DMS79 treated with DMSO at 0.1 percent for 48 hours (cell line): ENCODE measurements around the gene PSMB7.
A peak's percentile ranks its signal among the peaks of the same experiment; 100 is the strongest.

Experiments
- DNase-seq: peaks from one replicate; lab custom pipeline; 2025; lab: John Stamatoyannopoulos, UW

Gene PSMB7

DNA sequence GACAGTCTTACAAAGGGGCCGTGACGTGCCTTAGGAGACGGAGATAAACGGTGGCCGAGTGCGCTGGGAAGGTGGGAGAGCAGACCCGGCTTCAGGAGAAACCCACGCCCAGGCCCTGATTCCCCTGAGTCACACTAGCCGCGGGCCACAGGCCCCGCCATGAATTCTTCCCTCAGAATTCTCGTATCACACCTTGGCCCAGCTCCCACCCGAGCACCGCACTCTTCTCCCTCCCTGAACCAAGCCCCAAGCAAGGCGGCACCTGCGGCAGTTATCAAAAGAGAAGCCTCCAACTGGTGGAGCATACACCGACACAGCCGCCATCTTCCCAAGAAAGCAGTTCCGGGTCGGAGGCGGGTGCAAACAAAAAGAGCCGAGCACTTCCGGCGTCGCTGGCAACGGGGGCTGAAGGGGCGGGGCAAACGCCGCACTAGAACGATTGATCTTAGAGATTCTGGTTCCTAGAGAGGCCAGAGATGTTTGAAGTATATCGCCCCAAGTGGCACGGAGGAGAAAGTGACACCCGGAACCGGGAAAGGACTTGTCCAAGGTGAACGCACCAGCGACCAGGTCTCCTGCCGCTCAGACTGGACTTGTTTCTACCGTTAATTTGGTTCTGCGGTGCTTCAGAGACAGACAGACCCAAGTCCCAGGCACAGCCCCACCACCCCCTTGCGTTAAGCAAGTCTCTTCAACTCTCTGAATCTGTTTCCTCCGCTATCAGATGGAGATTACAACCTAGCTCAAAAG, at the start of gene PSMB7:
Gene PSMB7, minus strand, starts transcription at position 341 of the 750 bp plus-strand sequence. Its CDS starts 17 bp downstream, at position 324.
- DNase-seq = peak; percentile 88

DNA sequence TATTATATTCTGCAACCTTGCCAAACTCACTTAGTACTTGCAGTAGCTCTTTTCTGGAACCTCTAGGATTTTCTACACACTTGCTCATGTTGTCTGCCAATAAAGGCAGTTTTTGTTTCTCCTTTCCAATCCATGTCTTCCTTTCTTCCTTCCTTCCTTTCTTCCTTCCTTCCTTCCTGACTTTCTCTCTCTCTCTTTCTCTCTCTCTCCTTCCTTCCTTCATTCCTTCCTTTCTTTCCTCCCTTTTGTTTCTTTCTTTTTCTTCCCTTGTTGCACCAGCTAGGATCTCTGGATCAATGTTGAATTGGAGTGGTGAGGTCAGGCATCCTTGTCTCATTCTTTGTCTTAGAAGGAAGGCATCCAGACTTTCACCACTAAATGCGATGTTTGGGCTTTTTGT, 47.5 kb upstream of the PSMB7 start:
- no peak for DNase-seq

DNA sequence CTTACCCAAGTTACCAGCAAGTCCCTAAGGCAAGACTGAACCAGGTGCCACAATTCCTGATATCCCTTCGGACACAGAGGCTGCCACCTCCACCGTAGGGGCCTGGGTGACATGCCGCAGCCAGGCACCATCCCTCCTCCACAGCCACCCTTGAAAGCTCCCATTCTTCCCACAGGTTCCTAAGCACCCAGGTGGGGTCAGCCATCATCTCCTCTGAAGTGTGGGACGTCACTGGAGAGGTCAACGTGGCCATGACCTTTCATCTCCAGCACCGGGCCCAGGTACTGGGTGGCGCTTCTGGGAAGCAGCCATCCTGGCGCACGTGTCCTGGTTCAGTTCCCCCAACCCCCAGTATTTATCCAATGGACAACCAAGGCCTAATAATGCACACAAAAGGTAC, 43.2 kb upstream of the PSMB7 start:
- DNase-seq = no peak

DNA sequence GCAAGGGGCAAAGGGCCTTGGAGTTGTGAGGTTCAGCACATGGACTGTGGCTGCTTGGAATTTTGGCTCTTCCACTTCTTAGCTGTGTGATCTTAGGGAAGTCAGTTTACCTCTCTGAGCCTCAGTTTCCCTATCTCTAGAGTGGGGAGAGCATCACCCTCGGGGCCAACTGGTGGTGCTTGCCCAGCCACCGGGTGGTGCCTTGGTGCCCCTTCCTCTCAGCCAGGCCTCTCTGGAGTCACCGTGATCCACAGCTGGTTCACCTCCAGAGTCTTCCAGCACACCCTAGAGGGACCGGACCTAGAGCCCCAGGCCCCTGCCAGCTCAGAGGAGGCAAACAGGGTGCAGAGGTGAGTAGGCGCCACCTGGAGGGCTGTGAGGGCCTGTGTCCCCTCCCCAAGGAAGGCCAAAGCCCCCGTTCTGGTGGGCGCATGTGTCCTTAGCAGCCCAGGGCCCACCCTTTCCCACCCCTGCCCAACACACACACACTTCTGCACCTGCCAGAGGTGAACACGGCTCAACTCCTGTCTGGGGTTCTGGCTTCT, 42.7 kb upstream of the PSMB7 start:
- DNase-seq = no peak

DNA sequence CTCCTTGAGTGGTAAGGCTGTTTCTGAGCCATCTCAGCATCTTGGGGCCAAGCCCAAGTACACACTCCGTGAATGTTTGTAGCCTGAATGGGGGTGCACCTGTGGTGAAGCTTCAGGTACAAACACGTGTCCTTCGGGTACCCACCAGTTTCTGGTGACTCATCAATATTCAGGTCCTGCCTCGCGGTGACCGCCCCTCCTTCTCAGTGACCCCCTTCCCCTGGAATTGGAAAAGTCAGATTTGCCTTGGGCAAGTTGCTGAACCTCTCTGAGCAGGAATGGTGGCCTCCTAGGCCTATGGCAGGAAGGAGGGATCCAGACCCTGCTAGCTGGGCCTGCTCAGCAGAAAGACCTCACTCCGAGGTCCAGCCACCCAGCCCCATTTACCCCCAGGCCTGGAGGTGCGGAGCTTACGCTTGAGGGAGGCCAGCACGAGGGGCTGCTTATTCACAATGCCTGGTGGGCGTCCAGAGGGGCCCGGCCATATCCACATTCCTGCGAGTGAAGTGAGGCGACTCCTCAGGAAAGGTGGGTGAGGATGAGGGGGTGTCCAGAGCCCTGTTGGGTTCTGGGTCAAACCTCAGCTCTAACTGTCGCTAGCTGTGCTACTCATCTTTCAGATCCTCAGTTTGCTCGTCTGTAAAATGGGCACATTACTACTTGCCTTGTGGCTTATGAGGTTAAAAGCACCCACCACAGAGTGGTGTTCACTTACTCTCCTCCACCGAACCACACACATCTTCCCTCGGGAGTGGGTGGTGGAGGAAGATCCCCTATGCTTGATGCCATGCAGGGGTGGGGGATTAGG, 42.0 kb upstream of the PSMB7 start:
- no peak for DNase-seq

DNA sequence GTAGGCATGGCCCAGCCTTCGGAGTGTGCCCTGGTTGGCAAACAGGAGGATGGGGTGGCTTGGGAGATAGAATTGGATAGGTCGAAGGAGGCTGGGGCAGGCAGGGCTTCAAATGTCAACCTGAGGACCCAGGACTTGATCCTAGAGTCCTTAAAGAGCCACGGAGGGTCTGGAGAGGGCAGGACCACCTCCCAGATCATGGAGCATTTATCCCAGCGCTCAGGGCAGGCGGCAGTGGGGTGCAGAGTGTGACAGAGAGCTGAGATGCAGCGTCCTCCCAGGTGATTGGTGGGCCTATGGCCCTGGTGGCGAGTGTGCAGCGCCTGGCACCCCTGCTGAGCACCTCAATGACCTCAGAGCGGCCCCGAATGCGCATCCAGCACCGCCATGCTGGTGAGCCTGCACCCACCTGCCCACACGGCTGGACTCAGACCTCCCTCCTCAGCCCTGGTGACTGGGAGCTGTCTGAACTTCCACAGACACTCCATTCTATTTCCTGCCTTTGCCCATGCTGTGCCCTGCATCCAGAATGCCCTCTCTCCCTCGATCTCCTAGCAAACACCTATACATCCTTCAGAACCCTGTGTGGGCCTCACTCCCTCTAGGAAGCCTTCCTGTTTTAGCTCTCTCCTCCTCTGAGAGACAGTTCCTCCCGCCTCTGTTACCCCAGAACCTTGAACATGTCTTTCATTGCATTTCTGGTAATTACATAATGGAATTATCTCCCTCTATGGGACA, 41.3 kb upstream of the PSMB7 start:
- no peak for DNase-seq

DNA sequence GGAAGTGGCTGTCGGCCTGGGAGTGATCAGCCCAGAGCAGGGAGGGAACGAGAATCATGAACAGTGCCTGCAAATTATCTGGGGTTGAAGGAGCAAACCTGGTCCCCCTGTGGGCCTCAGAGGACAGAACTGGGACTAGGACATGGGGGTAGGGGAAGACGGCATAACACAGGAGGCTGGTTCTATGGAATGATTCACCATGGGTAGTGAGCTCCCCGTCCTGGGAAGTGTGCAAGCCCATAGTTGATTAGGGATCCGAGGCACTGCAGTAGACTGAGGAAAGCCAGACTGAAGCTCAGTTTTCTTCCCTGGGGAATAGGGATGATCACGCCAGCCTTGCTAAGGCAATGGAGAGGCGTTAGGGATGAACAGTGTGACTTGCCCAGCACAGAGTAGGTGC, 40.6 kb upstream of the PSMB7 start:
- no peak for DNase-seq

DNA sequence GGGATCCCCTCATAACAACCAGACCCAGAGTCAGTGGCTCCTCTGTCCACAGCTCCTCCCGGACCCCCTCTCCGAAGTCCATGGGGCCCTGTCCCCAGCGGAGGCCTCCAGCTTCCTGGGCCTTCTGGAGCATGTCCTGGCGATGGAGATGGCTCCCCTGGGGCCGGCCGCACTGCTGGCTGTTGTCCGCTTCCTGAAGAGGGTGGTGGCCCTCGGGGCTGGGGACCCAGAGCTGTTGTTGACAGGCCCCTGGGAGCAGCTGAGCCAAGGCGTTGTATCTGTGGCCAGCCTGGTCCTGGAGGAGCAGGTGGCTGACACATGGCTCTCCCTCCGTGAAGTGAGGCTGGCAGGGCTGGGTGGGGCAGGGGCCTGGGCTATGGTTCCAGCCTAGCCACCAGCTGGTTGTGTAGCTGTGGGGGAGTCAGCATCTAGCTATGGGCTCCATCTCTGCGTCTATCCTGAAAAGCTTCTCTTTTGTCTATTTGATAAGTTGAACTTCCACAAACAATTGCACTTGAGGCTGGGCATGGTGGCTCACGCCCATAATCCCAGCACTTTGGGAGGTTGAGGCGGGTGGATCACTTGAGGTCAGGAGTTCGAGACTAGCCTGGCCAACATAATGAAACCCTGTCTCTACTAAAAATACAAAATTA, 39.7 kb upstream of the PSMB7 start:
- DNase-seq = no peak

DNA sequence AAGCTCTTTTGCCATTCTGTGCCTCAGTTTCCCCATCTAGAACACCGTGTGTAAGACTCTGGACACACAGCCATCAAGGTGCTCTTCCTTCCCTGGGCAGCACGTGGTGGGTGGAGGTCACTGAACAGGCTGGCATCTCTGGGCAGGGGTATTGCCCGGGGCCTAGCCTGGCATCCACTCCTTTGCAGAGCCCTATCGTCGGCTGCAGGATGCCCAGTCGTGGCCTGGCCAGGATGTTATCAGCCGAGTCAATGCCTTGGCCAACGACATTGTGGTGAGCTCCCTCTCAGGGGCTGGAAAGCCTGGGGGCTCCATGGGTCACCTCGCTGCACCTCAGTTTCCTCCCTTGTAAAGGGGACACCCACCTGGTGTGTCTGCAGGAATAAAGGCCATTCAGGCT, 39.1 kb upstream of the PSMB7 start:
- no peak for DNase-seq

DNA sequence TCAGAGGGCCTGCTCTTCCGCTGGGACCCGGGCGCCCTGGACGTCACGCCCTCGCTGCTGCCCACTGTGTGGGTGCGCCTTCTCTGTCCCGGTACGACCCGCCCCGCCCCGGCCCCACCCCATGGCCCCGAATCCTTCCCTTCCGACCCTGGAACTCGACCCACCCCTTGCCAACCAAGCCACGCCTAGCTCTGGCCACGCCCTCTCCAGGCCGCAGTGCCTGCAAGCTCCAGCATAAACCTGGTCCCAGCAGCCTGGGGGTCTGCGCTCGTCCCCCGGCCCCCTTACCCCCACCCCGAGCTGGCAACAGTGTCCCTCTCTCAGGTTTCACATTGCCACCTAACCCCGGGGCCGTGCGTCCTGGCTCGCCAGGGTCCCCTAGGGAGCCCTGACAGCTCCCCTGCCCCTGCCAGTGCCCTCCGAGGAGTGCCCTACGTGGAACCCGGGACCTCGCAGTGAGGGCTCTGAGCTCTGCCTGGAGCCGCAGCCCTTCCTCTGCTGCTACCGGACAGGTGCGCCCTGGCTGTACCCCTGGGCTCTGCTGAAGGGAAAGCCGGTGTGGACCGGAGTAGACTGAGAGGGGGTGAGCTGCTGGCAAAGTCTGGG, 38.4 kb upstream of the PSMB7 start:
- no peak for DNase-seq

DNA sequence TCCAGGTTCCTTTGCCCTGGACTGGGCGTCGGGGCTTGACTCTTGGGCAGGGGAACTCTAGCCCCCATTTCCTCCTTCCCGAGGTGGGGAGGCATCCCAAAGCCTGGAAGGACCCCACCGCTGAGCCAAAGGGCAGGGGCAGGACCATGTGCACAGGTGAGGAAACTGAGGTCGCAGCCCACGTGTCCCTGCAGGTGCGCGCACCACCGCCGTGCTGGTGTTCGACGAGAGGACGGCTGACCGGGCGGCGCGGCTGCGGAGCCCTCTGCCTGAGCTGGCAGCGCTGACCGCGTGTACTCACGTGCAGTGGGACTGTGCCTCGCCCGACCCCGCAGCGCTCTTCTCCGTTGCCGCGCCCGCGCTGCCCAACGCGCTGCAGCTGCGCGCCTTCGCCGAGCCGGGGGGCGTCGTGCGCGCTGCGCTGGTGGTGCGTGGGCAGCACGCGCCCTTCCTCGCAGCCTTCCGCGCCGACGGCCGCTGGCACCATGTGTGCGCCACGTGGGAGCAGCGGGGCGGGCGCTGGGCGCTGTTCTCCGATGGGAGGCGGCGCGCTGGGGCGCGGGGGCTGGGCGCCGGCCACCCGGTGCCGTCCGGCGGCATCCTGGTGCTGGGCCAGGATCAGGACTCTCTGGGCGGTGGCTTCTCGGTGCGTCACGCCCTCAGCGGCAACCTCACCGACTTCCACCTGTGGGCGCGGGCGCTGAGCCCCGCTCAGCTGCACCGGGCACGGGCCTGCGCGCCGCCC, 37.8 kb upstream of the PSMB7 start:
- no peak for DNase-seq

DNA sequence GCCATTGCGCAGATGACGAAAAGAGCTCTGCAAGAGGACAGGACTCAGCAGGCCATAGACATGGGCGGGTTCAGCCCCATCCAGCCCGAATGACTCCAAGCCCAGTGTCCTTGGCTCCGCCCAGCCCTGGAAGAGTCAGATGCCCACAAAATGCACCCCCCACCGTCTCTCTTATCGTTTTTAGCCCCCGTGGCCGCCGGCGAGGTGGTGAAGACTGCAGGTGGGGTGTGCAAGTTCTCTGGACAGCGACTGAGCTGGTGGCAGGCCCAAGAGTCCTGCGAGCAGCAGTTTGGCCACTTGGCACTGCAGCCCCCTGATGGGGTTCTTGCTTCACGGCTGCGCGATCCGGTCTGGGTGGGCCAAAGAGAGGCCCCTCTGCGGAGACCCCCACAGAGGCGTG, 37.1 kb upstream of the PSMB7 start:
- DNase-seq = no peak

DNA sequence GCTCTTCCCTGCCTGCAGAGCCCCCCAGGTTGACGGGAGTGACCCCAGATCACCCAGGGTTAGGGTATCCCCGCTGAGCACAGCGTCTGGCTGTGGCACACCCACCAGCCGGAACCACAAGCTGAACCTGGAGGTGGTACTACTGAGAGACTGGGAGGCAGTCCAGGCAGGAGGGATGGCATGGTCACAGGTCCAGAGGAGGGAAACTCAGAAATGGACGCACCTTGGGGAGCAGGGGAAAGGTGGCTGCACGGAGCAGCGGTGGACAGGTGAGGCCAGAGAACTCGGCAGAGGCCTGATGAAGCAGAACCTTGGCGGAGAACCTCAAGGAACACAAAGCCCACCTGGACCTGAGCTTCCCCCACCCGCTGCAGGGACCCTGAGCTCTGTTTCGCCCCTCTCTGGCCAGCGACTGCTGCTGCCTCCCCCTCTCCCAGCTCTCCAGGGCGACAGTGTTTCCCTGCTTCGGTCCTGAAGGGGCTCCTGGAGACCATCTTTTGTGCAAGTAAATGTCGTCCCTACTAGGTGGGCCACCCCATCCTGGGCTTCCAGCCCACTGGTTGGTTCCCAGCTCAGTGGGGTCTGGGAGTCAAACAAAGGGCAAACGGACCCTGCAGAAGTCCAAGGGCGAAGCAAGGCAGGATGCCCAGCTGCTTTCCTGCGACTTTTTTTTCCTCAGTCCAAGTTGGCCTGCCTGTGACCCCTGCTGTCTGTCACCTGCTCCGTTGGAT, 35.9 kb upstream of the PSMB7 start:
- no peak for DNase-seq

DNA sequence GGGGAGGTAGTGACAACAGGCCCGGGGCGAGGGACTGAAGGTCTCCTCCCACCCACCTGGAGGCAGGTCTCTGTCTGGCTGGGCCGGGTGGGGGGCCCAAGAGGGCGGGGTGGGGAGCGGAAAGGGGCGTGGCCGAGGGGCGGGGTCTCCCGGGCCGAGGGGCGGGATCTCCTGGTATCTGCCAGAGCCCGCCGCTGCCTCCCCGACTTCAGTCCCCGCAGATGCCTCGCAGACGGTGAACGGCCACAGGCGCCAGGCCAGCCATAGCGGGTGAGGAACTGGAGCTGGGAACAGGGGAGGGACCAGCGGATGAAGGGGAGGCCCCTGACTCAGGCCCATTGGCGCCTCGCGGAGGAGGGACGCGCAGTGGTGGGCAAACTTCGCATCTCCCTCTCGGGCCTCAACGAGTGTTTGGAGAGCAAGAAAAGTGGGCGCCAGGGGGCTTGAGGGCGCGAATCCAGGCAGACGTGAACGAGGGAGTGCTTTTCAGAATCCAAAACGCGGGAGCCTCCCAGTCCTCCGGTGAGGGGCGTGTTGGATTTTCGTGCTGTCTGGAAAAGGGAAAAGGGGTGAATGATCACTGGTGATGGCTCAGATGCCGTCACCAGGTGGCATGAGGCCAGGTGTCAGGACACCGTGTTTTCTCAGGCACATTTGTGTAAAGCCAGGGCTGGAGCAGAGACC, 35.1 kb upstream of the PSMB7 start, which contains the start of gene ADGRD2:
Gene ADGRD2, plus strand, starts transcription at position 211 of the 684 bp plus-strand sequence. CDS start 1,216 bp downstream, outside the sequence.
- DNase-seq = no peak

DNA sequence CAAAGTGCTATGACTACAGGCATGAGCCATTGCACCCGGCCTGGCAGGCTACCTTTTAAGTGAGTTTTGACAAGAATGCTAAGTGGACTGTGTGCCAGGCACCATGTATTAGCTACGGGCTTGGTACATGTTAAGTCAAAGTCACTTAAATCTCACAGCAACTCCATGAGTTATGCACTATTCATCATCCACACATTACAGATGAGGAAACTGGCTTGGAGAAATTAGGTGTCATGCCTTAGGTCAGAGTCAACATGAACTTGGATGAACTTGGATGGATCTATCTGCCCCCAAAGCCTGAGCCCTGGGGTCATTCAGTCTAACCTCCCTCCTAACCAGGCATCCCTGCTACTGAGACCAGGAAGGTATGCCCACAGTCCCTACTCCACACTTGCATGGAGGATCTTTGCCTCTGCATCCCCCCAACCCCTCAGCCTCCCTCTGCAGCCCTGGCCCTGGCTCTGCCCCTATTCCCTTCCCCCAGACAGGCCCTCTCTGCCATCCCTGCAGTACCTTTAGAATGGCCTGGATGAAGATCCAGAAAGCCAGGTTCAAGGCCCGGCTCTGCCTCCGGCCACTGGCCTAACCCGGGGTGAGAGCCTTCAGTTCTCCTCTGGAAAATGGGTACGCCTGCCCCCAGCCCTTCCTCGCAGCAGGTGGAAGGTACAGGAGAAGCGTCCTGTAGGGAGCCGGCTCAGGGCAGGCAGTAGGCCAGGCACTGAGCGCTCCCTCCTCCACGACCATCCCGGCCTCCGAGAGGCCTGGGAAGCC, 34.3 kb upstream of the PSMB7 start:
- DNase-seq = no peak

DNA sequence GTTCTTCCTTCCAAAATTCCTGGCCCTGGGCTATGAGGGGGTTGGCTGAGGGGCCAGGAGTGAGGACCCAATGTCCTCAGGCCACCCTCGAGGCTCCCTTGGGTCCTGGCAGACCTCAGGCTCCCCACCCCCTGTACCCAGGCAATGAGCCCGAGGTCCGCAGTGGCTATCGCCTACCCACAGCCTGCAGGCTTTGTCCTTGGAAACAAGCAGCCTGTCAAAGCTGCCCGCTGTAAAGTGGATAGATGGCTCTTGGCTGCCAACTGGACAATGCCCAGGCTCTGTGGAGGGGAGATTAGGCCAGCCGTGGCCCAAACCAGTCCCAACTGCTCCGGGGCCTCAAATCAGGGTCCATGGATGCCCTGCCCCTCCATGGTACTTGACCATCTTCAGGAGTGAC, 32.8 kb upstream of the PSMB7 start:
- DNase-seq = no peak

DNA sequence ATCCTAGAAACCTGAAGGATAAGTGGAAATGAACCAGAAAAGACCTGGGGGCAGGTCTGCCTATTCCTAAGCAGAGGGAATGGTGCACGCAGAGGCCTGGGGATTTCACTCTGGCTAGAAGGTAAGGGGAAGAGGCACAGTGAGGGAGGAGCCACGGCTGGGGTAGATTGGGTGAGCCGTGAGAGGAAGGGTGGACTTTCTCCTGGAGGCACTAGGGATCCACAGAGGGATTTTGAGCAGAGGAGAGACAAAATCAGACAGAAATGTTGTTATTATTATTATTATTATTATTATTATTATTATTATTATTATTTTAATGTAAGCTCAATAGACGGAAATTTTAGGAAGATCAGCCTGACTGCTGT, 32.0 kb upstream of the PSMB7 start:
- DNase-seq = no peak

DNA sequence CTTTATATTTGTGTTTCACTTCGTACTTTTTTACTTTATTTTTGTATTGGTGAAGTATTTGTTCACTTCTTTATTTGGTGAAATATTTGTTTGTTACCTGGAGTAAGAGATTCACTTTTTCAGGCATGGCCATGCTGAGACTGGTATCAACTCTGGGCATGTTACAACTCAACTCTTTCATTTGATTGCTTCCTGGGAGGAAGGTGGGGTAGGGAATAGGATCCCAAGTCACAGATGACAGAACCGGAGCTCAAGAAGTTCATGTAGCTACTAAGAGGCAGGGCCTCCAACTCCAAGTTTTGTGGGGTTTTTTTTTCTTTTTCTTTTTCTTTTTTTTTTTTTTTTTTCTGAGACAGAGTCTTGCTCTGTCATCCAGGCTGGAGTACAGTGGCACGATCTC, 28.9 kb upstream of the PSMB7 start:
- no peak for DNase-seq

DNA sequence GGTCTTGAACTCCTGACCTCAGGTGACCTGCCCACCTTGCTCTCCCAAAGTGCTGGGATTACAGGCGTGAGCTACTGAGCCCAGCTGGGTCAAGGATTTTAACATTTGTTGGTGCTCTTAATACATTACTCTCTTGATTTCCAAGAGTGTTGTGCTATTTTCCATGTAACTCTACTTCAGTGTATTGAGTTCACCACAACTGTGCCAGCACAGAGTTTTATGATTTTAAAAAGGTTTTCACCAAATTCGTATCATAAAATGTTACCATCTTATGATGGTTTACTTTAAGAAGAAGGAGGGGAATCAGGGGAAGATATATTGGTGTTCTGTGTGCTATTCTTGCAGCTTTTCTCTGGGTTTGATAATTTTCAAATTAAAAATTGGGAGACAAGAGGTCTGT, 28.4 kb upstream of the PSMB7 start:
- DNase-seq = no peak
